Urinary bladder (tissue), 4 donors: ENCODE results near the gene ACYP2. TPM values are rescaled to one million over a fixed set of nuclear protein-coding genes. Genes with fewer than 3 reads are reported as not detected.

Experiments
- DNase-seq: peaks from one replicate; pipeline ENCODE4 v3.0.0-alpha.2; 2015; ENCODE audit errors: extremely low spot score
- H3K27ac ChIP-seq: one replicate; pipeline ENCODE4 v1.5.1; 2013; ENCODE audit warnings: low read depth, mild to moderate bottlenecking, moderate library complexity
- H3K36me3 ChIP-seq: one replicate; pipeline ENCODE4 v1.6.1; 2013; ENCODE audit warnings: mild to moderate bottlenecking, moderate library complexity; ENCODE audit not compliant: insufficient read depth
- H3K4me1 ChIP-seq: one replicate; pipeline ENCODE4 v1.6.1; 2013; ENCODE audit warnings: mild to moderate bottlenecking, moderate library complexity; ENCODE audit not compliant: insufficient read depth
- H3K4me3 ChIP-seq: one replicate; pipeline ENCODE4 v1.5.1; 2013; ENCODE audit warnings: low read depth, low read length
- WGBS: extraction: QIAGEN DNeasy Blood & Tissue Kit; methylation state at CpG from one replicate; pipeline ENCODE4 v1.1.7; 2013; 5-methylcytosine and 5-hydroxymethylcytosine counted together
- polyA plus RNA-seq: library from polyadenylated mRNA; stranded (reverse); fragments of 200-250 nt; gene quantifications from one replicate; pipeline ENCODE4 v1.2.3, GENCODE V29; 2013
- total RNA-seq: library from RNA; depleted of rRNA; stranded (reverse); fragments of >200 nt; gene quantifications from one replicate; pipeline ENCODE4 v1.2.3, GENCODE V29; 2014
- donor health status: healthy with polysubstance abuse.
- donor health status: healthy.

Gene ACYP2
- total and polyA plus RNA-seq, 2 donors: 25.0 to 28.1 TPM

DNA sequence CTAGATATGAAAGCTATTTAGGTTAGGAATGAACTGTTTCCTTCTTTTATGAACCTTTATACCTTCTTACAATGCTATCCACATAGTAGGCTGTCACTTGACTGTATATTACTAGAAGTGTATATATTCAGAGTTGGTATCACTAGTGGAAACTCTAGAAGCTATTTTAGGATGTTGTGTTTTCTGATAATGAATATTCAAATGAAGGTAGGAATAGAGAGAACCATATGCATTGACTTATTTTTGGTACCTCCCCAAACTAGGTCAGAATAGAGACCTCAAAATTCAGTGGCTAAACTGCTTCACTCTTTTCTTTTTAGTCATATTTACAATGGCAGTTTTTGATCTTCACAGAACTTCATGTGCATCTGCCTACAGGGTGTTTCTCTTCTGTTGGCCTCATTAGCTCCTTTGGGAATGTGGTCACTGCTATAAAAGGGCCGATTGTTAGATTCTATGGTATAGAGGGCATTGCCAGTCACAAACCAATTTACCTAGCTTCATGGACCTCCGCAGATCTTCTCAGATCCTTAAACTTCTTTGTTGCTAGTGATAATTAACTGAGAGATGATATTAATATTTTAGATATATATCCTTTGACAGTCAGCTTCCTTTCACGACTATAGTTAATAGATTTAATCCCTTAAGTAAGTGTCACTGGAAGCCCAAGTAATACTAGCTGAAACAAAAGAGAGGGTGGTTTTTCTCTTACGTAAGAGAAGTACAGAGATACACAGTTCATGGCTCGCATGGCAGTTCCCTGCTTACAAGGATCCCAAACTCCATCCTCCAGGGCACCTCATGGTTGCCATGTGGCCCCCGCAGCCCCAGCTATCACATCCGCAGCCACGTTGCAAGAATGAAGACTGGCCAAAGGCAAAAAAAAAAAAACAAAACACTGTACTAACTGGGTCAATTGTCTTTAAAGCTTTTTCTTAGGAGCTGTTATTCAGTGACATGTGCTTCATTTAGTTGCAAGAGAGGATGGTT is 79.6 kb downstream of the ACYP2 start:
- WGBS: 92% methylated on average over 8 of the region's 8 CpGs
- no peak overlapping the region for H3K4me3 ChIP-seq
- no peak overlapping the region for H3K27ac ChIP-seq

DNA sequence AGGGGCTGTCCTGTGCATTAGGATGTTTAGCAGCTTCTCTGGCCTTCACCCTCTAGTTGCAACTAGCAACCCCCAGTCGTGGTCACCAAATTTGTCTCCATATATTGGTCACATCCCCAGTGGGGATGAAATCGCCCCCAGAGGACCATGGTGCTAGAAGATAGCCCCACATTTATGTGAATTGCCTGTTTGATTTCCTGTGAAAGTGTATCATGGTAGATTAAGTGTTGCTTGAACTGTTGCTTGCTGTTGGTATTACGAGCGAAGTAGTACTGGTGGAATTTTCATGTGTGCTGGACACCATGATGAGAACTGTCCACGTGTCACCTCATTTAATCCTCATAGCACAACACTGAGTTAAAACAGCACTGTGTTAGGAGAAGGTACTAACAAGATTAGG is 81.2 kb downstream of the ACYP2 start:
- Histone ChIP-seq H3K27ac (no peak overlapping the region), H3K4me3 (no peak overlapping the region), H3K4me1 (no peaks in the 10 kb centered on the region), H3K36me3 (no peaks in the 10 kb centered on the region)
- no peak for DNase-seq
- 95% methylated on average over 5 of the region's 5 CpGs for WGBS

More for the DNA sequence above, 79.6 kb downstream of the ACYP2 start:
- Histone ChIP-seq H3K36me3 (no peaks in the 10 kb centered on the region), H3K4me1 (no peaks in the 10 kb centered on the region)
- DNase-seq: no peak

DNA sequence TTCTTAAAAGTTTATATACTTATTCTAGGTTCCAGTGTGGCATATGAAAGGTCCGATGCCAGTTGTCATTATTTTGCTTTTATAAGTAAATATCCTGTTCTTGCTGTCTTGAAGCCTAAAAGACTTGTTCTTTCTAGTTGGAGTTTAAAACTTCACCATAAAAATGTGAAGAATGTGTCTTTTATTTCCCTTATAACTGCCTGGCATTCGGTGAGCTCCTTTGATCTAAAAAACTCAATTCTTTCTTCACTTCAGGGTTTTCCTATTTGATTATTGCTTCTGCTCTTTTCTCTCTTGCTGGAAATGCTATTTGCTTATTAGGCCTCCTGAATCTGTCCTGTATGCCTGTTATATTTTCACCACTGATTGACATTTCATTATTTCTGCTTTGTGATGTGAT is 89.1 kb downstream of the ACYP2 start:
- DNase-seq: no peak
- WGBS: 74% methylated on average over 2 of the region's 2 CpGs
- Histone ChIP-seq H3K36me3 (no peaks in the 10 kb centered on the region), H3K4me3 (no peak overlapping the region), H3K27ac (no peak overlapping the region), H3K4me1 (no peaks in the 10 kb centered on the region)

DNA sequence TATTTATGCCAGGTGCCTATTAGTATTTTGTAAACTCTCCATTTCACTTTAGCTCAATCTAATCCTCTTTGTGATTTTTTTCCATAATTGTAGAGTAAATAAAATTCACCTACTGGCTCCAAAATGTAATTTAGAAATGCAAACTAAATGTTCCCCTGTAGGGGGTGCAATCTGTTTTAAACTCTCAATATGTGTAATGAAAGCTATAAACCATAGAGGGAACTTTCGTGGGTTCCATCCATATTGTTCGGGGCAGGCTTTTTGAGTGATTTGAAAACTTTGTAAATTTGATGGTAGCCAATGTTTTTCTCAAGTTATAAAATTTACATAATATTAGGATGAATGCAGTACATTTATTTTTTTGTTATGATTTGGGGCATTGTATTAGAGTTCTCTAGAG is 91.2 kb downstream of the ACYP2 start:
- 25% methylated on average over 2 of the region's 2 CpGs for WGBS
- no peaks in the 10 kb centered on the region for H3K36me3 ChIP-seq
- no peak overlapping the region for H3K27ac ChIP-seq
- H3K4me3 ChIP-seq: no peak overlapping the region
- no peaks in the 10 kb centered on the region for H3K4me1 ChIP-seq
- no peak for DNase-seq

DNA sequence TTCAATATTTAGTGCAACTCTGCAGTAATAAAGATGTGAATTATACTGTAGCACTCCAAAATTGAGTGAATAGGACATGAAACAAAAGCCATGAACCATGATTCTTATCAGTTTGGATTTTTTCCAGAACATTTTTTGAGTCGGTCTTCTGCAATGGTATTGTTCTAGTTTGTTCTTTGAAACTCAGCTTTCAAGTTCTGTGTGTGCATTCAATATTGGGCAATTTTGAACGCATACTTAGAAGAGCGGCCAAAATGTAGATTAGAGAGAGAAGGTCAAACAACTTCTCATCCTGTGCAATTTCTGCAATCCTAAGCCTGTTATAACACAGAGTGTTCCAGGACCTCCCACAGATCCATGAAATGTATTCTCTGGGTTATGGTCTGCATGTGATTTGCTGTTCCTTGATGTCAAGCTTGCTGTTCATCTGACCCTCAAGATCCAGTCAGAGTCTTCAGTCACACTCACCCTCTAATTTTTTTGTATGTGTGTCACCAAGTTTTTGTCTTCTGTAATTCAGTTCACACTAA is 92.3 kb downstream of the ACYP2 start:
- Histone ChIP-seq H3K27ac (no peak overlapping the region), H3K4me1 (no peaks in the 10 kb centered on the region), H3K4me3 (no peak overlapping the region), H3K36me3 (no peaks in the 10 kb centered on the region)
- DNase-seq: peak; percentile 40
- 37% methylated on average over 3 of the region's 3 CpGs for WGBS

DNA sequence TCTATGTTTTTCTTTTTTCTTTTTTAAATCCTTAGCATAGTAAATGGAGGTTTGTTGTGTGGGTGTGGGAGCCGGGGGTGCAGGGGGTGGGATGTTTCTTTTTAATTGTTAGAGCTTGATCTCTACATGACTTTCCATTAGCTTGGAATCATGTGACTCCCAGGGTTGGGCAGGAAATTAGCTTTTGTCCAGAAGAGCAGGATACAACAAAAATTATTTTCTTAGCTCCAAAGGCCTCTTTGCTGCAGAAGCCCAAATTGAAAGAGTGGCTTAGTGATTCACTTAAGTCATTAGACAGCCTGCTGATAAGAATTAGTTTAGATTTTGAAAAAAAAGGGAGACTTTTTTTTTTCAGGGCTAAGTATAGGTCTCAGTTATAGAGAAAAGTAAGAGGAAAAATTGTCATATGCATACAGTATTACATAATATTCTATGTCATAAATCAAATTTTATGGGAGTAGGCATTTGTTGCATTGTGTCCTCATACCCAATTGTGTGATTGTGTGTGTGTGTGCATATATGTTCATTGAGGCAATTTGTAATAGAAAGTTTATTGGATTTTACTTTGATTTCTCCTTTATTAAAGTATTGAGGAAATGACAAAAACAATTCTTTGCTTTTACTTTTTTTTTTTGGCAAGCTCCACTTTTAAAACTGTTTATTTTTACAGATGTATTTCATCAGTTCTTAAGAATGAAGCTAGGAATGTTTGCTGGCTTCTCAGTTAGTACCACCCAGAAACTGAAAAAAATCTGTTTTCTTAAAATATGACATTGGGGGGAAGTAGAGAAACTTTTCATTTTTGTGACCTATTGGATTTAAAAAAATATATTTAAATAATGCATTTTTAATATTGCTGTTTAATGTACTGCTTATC is 93.2 kb downstream of the ACYP2 start:
- Histone ChIP-seq H3K27ac (no peak overlapping the region), H3K4me1 (no peaks in the 10 kb centered on the region), H3K36me3 (no peaks in the 10 kb centered on the region), H3K4me3 (no peak overlapping the region)
- no peak for DNase-seq
- 45% methylated on average over 1 of the region's 1 CpG for WGBS

DNA sequence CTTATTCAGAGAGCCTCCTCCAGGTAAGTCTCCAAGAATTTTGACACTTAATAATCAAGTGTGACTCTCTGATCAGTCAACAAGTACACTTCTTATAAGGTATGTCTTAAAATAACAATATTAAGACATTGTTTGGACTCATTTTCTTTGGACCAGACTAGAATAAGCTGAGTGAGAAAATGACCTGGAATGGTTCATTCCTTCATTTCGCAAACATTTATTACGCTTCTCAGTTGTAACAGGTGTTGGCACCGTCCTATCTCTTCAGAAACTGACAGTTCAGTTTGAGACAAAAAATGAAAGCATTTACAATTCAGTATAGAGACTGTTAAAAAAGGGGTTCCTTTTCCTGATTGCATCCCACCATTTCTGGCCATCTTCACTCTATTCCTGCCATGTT is 94.0 kb downstream of the ACYP2 start:
- no peaks in the 10 kb centered on the region for H3K4me1 ChIP-seq
- WGBS: 84% methylated on average over 3 of the region's 3 CpGs
- no peak overlapping the region for H3K27ac ChIP-seq
- H3K4me3 ChIP-seq: no peak overlapping the region
- H3K36me3 ChIP-seq: no peaks in the 10 kb centered on the region
- no peak for DNase-seq

DNA sequence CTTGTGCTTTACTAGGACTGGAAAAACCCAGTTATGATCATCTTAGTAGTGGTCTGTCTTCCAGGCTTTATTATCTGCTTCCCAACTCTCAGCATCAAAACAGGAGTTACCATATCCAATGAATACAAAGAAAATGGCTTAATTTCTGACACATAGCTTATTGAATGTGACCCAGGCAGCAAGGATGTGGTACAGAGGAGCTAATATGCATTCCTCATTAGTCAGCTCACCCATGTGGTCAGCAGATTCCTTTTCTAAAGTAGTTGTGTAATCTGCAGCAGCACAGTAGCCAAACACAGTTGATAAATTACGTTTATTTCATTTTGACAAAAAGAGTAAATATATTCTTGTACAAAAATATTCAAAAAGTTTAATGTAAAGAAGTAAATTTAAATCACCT is 97.0 kb downstream of the ACYP2 start:
- no peak overlapping the region for H3K4me3 ChIP-seq
- 63% methylated on average over 1 of the region's 1 CpG for WGBS
- DNase-seq: no peak
- no peaks in the 10 kb centered on the region for H3K36me3 ChIP-seq
- H3K4me1 ChIP-seq: no peaks in the 10 kb centered on the region
- H3K27ac ChIP-seq: no peak overlapping the region

DNA sequence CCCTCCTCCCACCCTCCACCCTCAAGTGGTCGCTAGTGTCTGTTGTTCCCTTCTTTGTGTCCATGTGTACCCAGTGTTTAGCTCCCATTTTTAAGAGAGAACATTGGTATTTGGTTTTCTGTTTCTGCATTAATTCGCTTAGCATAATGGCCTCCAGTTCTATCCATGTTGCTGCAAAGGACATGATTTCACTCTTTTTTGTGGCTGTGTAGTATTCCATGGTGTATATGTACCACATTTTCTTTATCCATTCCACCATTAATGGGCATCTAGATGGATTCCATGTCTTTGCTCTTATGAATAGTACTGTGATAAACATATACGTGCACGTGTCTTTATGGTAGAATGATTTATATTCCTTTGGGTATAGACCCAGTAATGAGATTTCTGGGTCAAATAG is 97.7 kb downstream of the ACYP2 start:
- 97% methylated on average over 4 of the region's 4 CpGs for WGBS
- H3K4me1 ChIP-seq: no peaks in the 10 kb centered on the region
- H3K27ac ChIP-seq: no peak overlapping the region
- no peak overlapping the region for H3K4me3 ChIP-seq
- no peaks in the 10 kb centered on the region for H3K36me3 ChIP-seq
- DNase-seq: no peak

DNA sequence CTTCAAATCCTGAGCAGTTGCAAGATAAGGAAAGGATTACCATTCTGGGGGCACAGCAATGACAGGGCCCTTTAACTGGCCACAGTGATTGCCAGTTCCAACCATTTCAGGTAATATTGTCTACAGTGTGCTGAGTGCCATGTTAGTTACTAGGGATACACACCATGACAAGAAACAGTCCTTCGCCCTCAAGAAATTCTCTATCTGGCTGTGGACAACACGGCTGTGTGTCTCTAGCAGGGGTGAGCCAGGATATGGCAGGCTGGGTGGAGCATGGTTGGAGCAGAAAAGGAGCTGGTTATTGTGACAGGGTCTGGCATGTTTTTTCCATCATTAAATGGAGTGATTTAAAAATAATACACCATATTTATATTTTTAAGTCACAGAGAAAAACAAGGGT is 109.6 kb downstream of the ACYP2 start:
- H3K4me1 ChIP-seq: no peaks in the 10 kb centered on the region
- no peak overlapping the region for H3K27ac ChIP-seq
- DNase-seq: no peak
- WGBS: 82% methylated on average over 2 of the region's 2 CpGs
- H3K4me3 ChIP-seq: no peak overlapping the region
- H3K36me3 ChIP-seq: no peaks in the 10 kb centered on the region

DNA sequence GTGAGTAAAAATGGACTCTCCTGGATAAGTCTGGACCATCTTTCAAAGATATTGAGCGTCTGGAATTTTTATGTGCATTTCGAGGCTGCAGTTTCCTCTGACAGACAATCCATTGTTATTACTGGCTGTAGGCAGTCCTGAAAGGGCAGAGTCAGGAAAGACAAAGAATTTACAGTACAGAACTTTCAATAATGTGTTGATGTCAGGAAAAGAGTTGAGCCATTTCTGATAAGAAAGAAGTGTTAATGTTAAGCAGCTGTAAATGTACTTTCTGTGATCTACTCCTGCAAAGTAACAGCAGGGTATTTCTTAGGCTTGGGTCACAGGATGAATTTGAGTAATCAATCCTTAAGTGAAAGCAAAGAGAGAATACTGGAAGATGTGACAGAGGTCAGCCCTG is 110.8 kb downstream of the ACYP2 start:
- H3K27ac ChIP-seq: no peak overlapping the region
- H3K4me3 ChIP-seq: no peak overlapping the region
- H3K36me3 ChIP-seq: no peaks in the 10 kb centered on the region
- H3K4me1 ChIP-seq: no peaks in the 10 kb centered on the region
- no peak for DNase-seq
- 78% methylated on average over 2 of the region's 2 CpGs for WGBS

DNA sequence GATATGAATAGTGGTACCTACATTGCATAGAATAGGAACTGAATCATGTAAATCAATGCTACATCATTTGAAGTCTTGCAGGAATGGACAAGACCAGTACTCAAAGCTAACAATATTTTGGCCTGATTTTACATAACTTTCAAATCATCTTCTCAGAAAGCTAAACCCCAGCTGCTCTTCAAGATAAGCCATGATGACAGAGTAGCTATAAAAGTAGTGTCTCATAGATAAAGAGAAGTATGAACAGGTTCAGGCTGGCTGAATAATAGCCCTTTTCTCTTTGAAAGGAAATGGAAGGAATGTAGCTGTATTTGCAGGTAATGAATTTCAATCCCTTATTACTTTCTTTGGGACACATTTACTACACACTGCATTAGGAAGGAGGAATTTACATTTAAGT is 112.4 kb downstream of the ACYP2 start:
- DNase-seq: no peak
- H3K36me3 ChIP-seq: no peaks in the 10 kb centered on the region
- H3K4me3 ChIP-seq: no peak overlapping the region
- no peaks in the 10 kb centered on the region for H3K4me1 ChIP-seq
- no peak overlapping the region for H3K27ac ChIP-seq

DNA sequence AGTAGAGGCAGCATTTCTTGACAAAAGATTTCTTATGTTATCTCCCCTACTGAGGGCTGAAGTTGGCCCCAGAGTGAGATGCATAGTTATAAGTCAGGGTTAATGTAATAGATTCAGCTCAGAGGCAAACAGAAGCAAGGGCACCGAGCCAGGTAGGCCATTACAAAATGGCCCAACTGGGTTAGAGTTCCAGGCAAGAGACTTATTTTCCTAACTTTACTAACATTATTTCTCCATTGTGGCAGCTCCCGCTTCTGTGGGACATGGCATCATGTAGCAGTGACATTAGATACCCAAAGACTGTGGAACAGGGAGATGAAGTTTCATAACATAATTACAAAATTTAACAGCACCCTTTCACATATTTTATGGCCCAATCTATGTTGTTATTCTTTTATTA is 113.5 kb downstream of the ACYP2 start:
- no peaks in the 10 kb centered on the region for H3K36me3 ChIP-seq
- WGBS: 82% methylated on average over 2 of the region's 2 CpGs
- no peak overlapping the region for H3K4me3 ChIP-seq
- no peak overlapping the region for H3K27ac ChIP-seq
- no peak for DNase-seq
- H3K4me1 ChIP-seq: no peaks in the 10 kb centered on the region
